HEK293 (cell line): ENCODE measurements around the gene NEURL1.

Experiments
- CTCF ChIA-PET: fragments of 350-600 bp; formaldehyde crosslinking; extraction: SDS; loops from one replicate; lab custom pipeline; 2021; ENCODE audit warnings: antibody characterized with exemption; lab: Yijun Ruan, JAX
- POLR2A ChIA-PET: fragments of 300-600 bp; formaldehyde crosslinking; extraction: SDS; loops from one replicate; lab custom pipeline; 2020; ENCODE audit warnings: antibody characterized with exemption, inconsistent platforms; lab: Yijun Ruan, JAX
- H3K27ac ChIP-seq: fragments of 200-500 bp; sonication (Bioruptor generic); 2 replicates; pipeline ENCODE4 v1.5.1; 2014; ENCODE audit warnings: low read depth, low read length, control low read depth, inconsistent platforms; ENCODE audit errors: extremely low read depth
- H3K36me3 ChIP-seq, 2 experiments: fragments of 200-500 bp in 1 of 2; sonication (Bioruptor generic) in 1 of 2; 1 replicate in 1 of 2; 2 replicates in 1 of 2; pipeline ENCODE4 v1.5.1; 2014 to 2017; ENCODE audit warnings: inconsistent platforms in 2 of 2, low read length in 2 of 2; ENCODE audit not compliant: control insufficient read depth in 2 of 2, insufficient read depth in 1 of 2
- H3K4me1 ChIP-seq: fragments of 200-500 bp; sonication (Bioruptor generic); 2 replicates; pipeline ENCODE4 v1.5.1; 2014; ENCODE audit warnings: mild to moderate bottlenecking, low read length, inconsistent platforms; ENCODE audit not compliant: control insufficient read depth, insufficient read depth
- H3K4me3 ChIP-seq: 2 replicates; pipeline ENCODE4 v1.5.1; 2011; ENCODE audit warnings: low read depth, mild to moderate bottlenecking, control low read depth, low read length, moderate library complexity
- H3K9me3 ChIP-seq: fragments of 200-500 bp; sonication (Bioruptor generic); 2 replicates; pipeline ENCODE4 v1.5.1; 2014; ENCODE audit warnings: low read depth, low read length, inconsistent platforms; ENCODE audit not compliant: control insufficient read depth, insufficient read depth
- EGR2 ChIP-seq: fragments of 450-650 bp; formaldehyde crosslinking; IDR thresholded peaks from 2 replicates; pipeline ENCODE4 v1.5.1; 2016; ENCODE audit warnings: low read depth, missing biosample characterization, missing genetic modification characterization
- FEZF1 ChIP-seq: fragments of 450-650 bp; formaldehyde crosslinking; IDR thresholded peaks from 2 replicates; pipeline ENCODE4 v1.5.1; 2016; ENCODE audit warnings: missing biosample characterization, missing genetic modification characterization
- GLI4 ChIP-seq: fragments of 450-650 bp; formaldehyde crosslinking; IDR thresholded peaks from 2 replicates; pipeline ENCODE4 v1.5.1; 2016; ENCODE audit warnings: missing biosample characterization, missing genetic modification characterization
- GLIS1 ChIP-seq: fragments of 450-650 bp; formaldehyde crosslinking; IDR thresholded peaks from 2 replicates; pipeline ENCODE4 v1.5.1; 2016; ENCODE audit warnings: missing biosample characterization, missing genetic modification characterization
- GLIS2 ChIP-seq: fragments of 450-650 bp; formaldehyde crosslinking; IDR thresholded peaks from 2 replicates; pipeline ENCODE4 v1.5.1; 2016; ENCODE audit warnings: missing biosample characterization, missing genetic modification characterization
- INSM2 ChIP-seq: fragments of 450-650 bp; formaldehyde crosslinking; IDR thresholded peaks from 2 replicates; pipeline ENCODE4 v1.5.1; 2016; ENCODE audit warnings: missing biosample characterization, missing genetic modification characterization
- KLF1 ChIP-seq: fragments of 450-650 bp; formaldehyde crosslinking; IDR thresholded peaks from 2 replicates; pipeline ENCODE4 v1.5.1; 2016; ENCODE audit warnings: missing biosample characterization, missing genetic modification characterization
- ZBTB49 ChIP-seq: fragments of 450-650 bp; formaldehyde crosslinking; IDR thresholded peaks from 2 replicates; pipeline ENCODE4 v1.5.1; 2016; ENCODE audit warnings: missing biosample characterization, missing genetic modification characterization, low read depth
- ZFHX2 ChIP-seq: fragments of 450-650 bp; formaldehyde crosslinking; conservative IDR thresholded peaks from 2 replicates; pipeline ENCODE4 v1.5.1; 2016; ENCODE audit warnings: missing biosample characterization, missing genetic modification characterization
- ZIC2 ChIP-seq: fragments of 450-650 bp; formaldehyde crosslinking; IDR thresholded peaks from 2 replicates; pipeline ENCODE4 v1.5.1; 2016; ENCODE audit warnings: missing biosample characterization, missing genetic modification characterization
- ZNF146 ChIP-seq: fragments of 450-650 bp; formaldehyde crosslinking; IDR thresholded peaks from 2 replicates; pipeline ENCODE4 v1.5.1; 2016; ENCODE audit warnings: missing biosample characterization, missing genetic modification characterization
- ZNF214 ChIP-seq: fragments of 450-650 bp; formaldehyde crosslinking; IDR thresholded peaks from 2 replicates; pipeline ENCODE4 v1.5.1; 2017; ENCODE audit warnings: missing biosample characterization, mild to moderate bottlenecking, missing genetic modification characterization, borderline replicate concordance
- ZNF350 ChIP-seq: fragments of 450-650 bp; formaldehyde crosslinking; IDR thresholded peaks from 2 replicates; pipeline ENCODE4 v1.5.0; 2017; ENCODE audit warnings: missing biosample characterization, mild to moderate bottlenecking, missing genetic modification characterization
- ZNF354C ChIP-seq: fragments of 450-650 bp; formaldehyde crosslinking; IDR thresholded peaks from 2 replicates; pipeline ENCODE4 v1.5.1; 2016; ENCODE audit warnings: missing biosample characterization, missing genetic modification characterization, low read depth, borderline replicate concordance
- ZNF513 ChIP-seq: fragments of 450-650 bp; IDR thresholded peaks from 2 replicates; pipeline ENCODE4 v1.5.1; 2018; ENCODE audit warnings: missing biosample characterization, missing genetic modification characterization
- ZNF529 ChIP-seq: fragments of 450-650 bp; formaldehyde crosslinking; IDR thresholded peaks from 2 replicates; pipeline ENCODE4 v1.5.1; 2017; ENCODE audit warnings: missing genetic modification characterization, missing biosample characterization; ENCODE audit not compliant: insufficient replicate concordance
- ZNF600 ChIP-seq: fragments of 450-650 bp; formaldehyde crosslinking; IDR thresholded peaks from 2 replicates; pipeline ENCODE4 v1.5.1; 2016; ENCODE audit warnings: missing biosample characterization, missing genetic modification characterization
- ZNF623 ChIP-seq: fragments of 450-650 bp; formaldehyde crosslinking; IDR thresholded peaks from 2 replicates; pipeline ENCODE4 v1.5.1; 2016; ENCODE audit warnings: missing biosample characterization, missing genetic modification characterization
- ZNF768 ChIP-seq: fragments of 450-650 bp; formaldehyde crosslinking; IDR thresholded peaks from 2 replicates; pipeline ENCODE4 v1.5.1; 2018; ENCODE audit warnings: missing biosample characterization, mild to moderate bottlenecking, missing genetic modification characterization
- ZNF791 ChIP-seq: fragments of 450-650 bp; formaldehyde crosslinking; IDR thresholded peaks from 2 replicates; pipeline ENCODE4 v1.5.1; 2016; ENCODE audit warnings: missing biosample characterization, missing genetic modification characterization
- ZNF792 ChIP-seq: fragments of 450-650 bp; formaldehyde crosslinking; IDR thresholded peaks from 2 replicates; pipeline ENCODE4 v1.5.1; 2016; ENCODE audit warnings: missing biosample characterization, missing genetic modification characterization
- TF ChIP-seq, protein P1 (sequence below): fragments of 450-650 bp; formaldehyde crosslinking; IDR thresholded peaks from 2 replicates; pipeline ENCODE4 v1.5.1; 2016; ENCODE audit warnings: missing biosample characterization, missing genetic modification characterization

Gene NEURL1

DNA sequence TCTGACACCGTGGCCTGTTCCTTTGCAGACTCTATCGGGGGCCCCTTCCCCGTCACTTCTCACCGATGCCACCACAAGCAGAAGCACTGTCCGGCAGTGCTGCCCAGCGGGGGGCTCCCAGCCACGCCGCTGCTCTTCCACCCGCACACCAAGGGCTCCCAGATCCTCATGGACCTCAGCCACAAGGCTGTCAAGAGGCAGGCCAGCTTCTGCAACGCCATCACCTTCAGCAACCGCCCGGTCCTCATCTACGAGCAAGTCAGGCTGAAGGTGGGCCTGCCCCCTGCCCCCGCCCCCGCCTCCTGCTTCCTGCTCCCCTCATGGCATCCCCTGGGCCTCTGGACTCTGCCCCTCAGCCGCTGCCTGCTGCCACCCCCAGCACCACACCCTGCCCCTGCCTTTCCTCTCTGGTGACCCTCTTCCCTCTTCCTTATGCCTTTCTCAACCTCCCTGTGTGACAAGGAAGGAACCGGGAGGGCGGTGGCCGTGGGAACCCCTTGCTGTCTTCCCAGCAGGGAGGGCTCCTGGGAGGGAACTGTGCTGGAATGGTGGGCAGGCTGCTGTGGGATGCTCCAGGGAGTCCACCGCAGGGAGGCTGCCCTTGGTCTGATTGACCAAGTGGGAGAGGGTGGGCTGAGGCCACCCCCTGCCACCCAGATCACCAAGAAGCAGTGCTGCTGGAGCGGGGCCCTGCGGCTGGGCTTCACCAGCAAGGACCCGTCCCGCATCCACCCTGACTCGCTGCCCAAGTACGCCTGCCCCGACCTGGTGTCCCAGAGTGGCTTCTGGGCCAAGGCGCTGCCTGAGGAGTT, 77.5 kb downstream of the NEURL1 start:
- Histone ChIP-seq H3K36me3 (no peaks in the 10 kb centered on the region), H3K4me3 (no peak overlapping the region), H3K4me1 (peaks cover 3% of the 10 kb centered on the region; the same call in 1 of the 2 replicates), H3K9me3 (no peaks in the 10 kb centered on the region), H3K27ac (no peak overlapping the region)
- POLR2A ChIA-PET: no interaction called here
- TF ChIP-seq EGR2 (tag by site-specific recombination) (peak; percentile 67), ZBTB49 (tag by site-specific recombination) (no peak), GLIS2 (tag by site-specific recombination) (0 out of 2 replicates have a peak, but pooled peaks have one; percentile 16), FEZF1 (tag by site-specific recombination) (no peak), ZIC2 (tag by site-specific recombination) (peak; percentile 95), KLF1 (no peak), ZFHX2 (tag by site-specific recombination) (peak; percentile 31; the same call in 1 of the 2 replicates), ZNF600 (tag by site-specific recombination) (peak; percentile 37; the same call in 1 of the 2 replicates), ZNF529 (tag by site-specific recombination) (no peak), GLIS1 (tag by site-specific recombination) (peak; percentile 47; the same call in 1 of the 2 replicates)
- CTCF ChIA-PET: interaction anchor here (1.7 kb wide), 1 partner anchor 28 kb away, joined by 4 read pairs; no protein-coding TSS in a partner anchor

- TF ChIP-seq ZNF768 (tag by site-specific recombination) (no peak), ZNF513 (tag by site-specific recombination) (no peak), INSM2 (tag by site-specific recombination) (no peak), ZNF354C (tag by site-specific recombination) (no peak), ZNF791 (no peak), ZNF623 (tag by site-specific recombination) (no peak), ZNF350 (tag by site-specific recombination) (no peak), ZNF146 (tag by site-specific recombination) (no peak), ZNF792 (tag by site-specific recombination) (no peak), ZNF214 (tag by site-specific recombination) (no peak), GLIS1 (tag by site-specific recombination) (no peak), GLI4 (tag by site-specific recombination) (no peak), ZBTB49 (tag by site-specific recombination) (no peak)
- TF ChIP-seq, protein P1, sequence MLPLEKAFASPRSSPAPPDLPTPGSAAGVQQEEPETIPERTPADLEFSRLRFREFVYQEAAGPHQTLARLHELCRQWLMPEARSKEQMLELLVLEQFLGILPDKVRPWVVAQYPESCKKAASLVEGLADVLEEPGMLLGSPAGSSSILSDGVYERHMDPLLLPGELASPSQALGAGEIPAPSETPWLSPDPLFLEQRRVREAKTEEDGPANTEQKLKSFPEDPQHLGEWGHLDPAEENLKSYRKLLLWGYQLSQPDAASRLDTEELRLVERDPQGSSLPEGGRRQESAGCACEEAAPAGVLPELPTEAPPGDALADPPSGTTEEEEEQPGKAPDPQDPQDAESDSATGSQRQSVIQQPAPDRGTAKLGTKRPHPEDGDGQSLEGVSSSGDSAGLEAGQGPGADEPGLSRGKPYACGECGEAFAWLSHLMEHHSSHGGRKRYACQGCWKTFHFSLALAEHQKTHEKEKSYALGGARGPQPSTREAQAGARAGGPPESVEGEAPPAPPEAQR: no peak
- TF ChIP-seq, all 188 proteins: peak for 0
- Histone ChIP-seq H3K4me3 (no peak overlapping the region), H3K9me3 (no peaks in the 10 kb centered on the region), H3K36me3 (no peaks in the 10 kb centered on the region), H3K27ac (no peak overlapping the region), H3K4me1 (peaks cover 3% of the 10 kb centered on the region; the same call in 1 of the 2 replicates)
- ChIA-PET POLR2A (no interaction called here), CTCF (interaction anchor here (0.6 kb wide), 1 partner anchor 159 kb away, joined by 3 read pairs; no protein-coding TSS in a partner anchor)
Measured at GRCh38 chr10:103571656-103571975, 78.1 kb downstream of the NEURL1 start.
